ENCODE data around the gene KIF6. TPM values are rescaled to one million over a fixed set of nuclear protein-coding genes. Genes with fewer than 3 reads are reported as not detected.

KIF6 gene
- total and polyA plus RNA-seq, 2 of the 8 experiments (the other 6 are each of a cell fraction or from before 2014, with no cell fraction given): 0.53 to 0.65 TPM

DNA sequence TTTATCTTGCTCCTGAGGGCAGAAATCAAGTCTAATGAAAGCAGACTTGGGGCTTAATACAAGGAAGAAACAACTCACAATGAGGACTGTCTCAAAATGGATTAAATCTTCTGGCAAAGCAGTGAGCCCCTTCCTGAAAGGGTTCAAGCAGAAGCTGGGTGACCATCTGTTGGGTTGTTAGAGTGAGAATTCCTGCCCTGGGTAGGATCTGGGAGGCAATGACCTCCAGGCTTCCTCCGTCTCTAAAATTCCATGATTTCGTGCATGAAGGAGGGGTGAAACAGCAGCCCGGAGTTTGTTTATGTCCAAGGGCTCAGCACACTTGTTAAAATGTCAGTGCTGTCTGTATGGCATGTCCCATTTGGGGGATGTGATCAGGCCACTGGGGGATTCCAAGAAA is 338.7 kb downstream of the KIF6 start:
- no peak overlapping the region for H2BK20ac ChIP-seq (ENCODE audit: low read length)
- H4K20me1 ChIP-seq (replicated peaks in 1 of 2; ENCODE audit: control insufficient read depth in 1 of 2, insufficient read depth in 2 of 2, low read length in 2 of 2): no peaks in the 10 kb centered on the region
- H3K79me1 ChIP-seq (ENCODE audit: low read depth, low read length): no peaks in the 10 kb centered on the region
- no peaks in the 10 kb centered on the region for H3K79me2 ChIP-seq (ENCODE audit: control insufficient read depth in 1 of 2, insufficient read depth in 2 of 2, low read length in 2 of 2)
- POLR2A ChIA-PET (ENCODE audit: partially characterized antibody): no interaction called here
- no peaks in the 10 kb centered on the region for H3K23me2 ChIP-seq (ENCODE audit: low read depth, low read length)
- H3K4me1 ChIP-seq (replicated peaks in 1 of 4; ENCODE audit: control insufficient read depth in 3 of 4, insufficient read depth in 4 of 4, low read length in 3 of 4): no peaks in the 10 kb centered on the region
- DNase-seq (ENCODE audit: low read depth in 1 of 2, low spot score in 2 of 2): no peak
- H3K4ac ChIP-seq (replicated peaks; ENCODE audit: insufficient read length, low read depth, low read length): no peak overlapping the region
- no peak overlapping the region for H3K23ac ChIP-seq (ENCODE audit: insufficient read length)
- H2AFZ ChIP-seq (ENCODE audit: low read length): no peak overlapping the region
- H2AK5ac ChIP-seq (ENCODE audit: low read depth, low read length): no peak overlapping the region
- H3K36me3 ChIP-seq (ENCODE audit: control insufficient read depth in 2 of 4, insufficient read depth in 4 of 4, low read length in 3 of 4): no peaks in the 10 kb centered on the region
- H3K4me2 ChIP-seq (ENCODE audit: insufficient read depth in 1 of 2, low read depth in 2 of 2, low read length in 2 of 2): no peak overlapping the region
- H2BK5ac ChIP-seq (ENCODE audit: low read depth, low read length): no peak overlapping the region
- H2BK120ac ChIP-seq (replicated peaks; ENCODE audit: low read depth, low read length): no peak overlapping the region
- no peak overlapping the region for H3K18ac ChIP-seq (ENCODE audit: extremely low read depth, low read length)
- 90% methylated on average over 3 of the region's 3 CpGs; no CpG with 5 or more reads in 1 of the 2 experiments for WGBS, 2 experiments (ENCODE audit: extremely low coverage in 1 of 2, insufficient coverage in 1 of 2, insufficient read length in 1 of 2, insufficient replicate concordance in 2 of 2, low coverage in 1 of 2, low lambda C conversion rate in 2 of 2, missing lambda C conversion rate in 1 of 2)
- H3K27me3 ChIP-seq (replicated peaks in 1 of 4; ENCODE audit: control insufficient read depth in 3 of 4, extremely low read depth in 1 of 4, insufficient read depth in 3 of 4, low read length in 3 of 4): no peaks in the 10 kb centered on the region
- no peak overlapping the region for H3K9ac ChIP-seq (replicated peaks in 1 of 4; ENCODE audit: extremely low read depth in 1 of 4, low read depth in 3 of 4, low read length in 3 of 4)
- no peak overlapping the region for H4K8ac ChIP-seq (ENCODE audit: extremely low read depth, insufficient read depth, low read length)
- H3K4me3 ChIP-seq (ENCODE audit: extremely low read depth in 1 of 4, insufficient read depth in 2 of 4, low read depth in 3 of 4, low read length in 4 of 4): no peak overlapping the region
- no peak overlapping the region for H4K91ac ChIP-seq (replicated peaks; ENCODE audit: insufficient read length, low read length)
- H4K5ac ChIP-seq (ENCODE audit: insufficient read length, low read depth, low read length): no peak overlapping the region
- FAIRE-seq: no peak
- no peak overlapping the region for H3K27ac ChIP-seq (ENCODE audit: low read depth, low read length)
- CTCF ChIA-PET (ENCODE audit: partially characterized antibody): interaction anchor here (1.2 to 4.6 kb wide), 4 partner anchors 11 to 39 kb away, joined by 4 to 30 read pairs (median 4); no protein-coding TSS in a partner anchor
- no peak overlapping the region for H3K56ac ChIP-seq (replicated peaks; ENCODE audit: insufficient read length, low read depth, low read length)
- H3K9me3 ChIP-seq (ENCODE audit: insufficient read depth in 2 of 2, low read depth in 1 of 2, low read length in 1 of 2): no peaks in the 10 kb centered on the region; a peak in 1 of 4 replicates
- no peak overlapping the region for H3K14ac ChIP-seq (ENCODE audit: insufficient read length)
- H2BK15ac ChIP-seq (ENCODE audit: low read length): no peak overlapping the region
- no peak overlapping the region for H2BK12ac ChIP-seq (ENCODE audit: low read depth, low read length)
- TF ChIP-seq RBBP5 (IDR thresholded peaks at IDR 0.05; ENCODE audit: borderline replicate concordance, low read depth, low read length) (no peak), EP300 (IDR thresholded peaks at IDR 0.05; ENCODE audit: borderline replicate concordance in 1 of 2, low read depth in 2 of 2, low read length in 2 of 2) (no peak), RXRA (IDR thresholded peaks at IDR 0.05; ENCODE audit: insufficient read depth, low read depth, low read length) (no peak), BRCA1 (IDR thresholded peaks at IDR 0.05; ENCODE audit: low read depth, low read length) (no peak), GTF2F1 (IDR thresholded peaks at IDR 0.05; ENCODE audit: borderline replicate concordance, low read depth, low read length) (no peak), NRF1 (IDR thresholded peaks at IDR 0.05; ENCODE audit: low read depth, low read length) (no peak), SP2 (IDR thresholded peaks at IDR 0.05; ENCODE audit: low read length) (no peak), SP4 (IDR thresholded peaks at IDR 0.05; ENCODE audit: low read length) (no peak), SP1 (IDR thresholded peaks at IDR 0.05; ENCODE audit: low read depth, low read length) (no peak), NANOG (IDR thresholded peaks at IDR 0.05; ENCODE audit: insufficient read depth, low read depth, low read length, poor library complexity, severe bottlenecking) (no peak), POU5F1 (IDR thresholded peaks at IDR 0.05; ENCODE audit: low read depth, low read length) (no peak), POLR2AphosphoS5 (IDR thresholded peaks at IDR 0.05; ENCODE audit: low read depth, low read length) (no peak), HDAC2 (IDR thresholded peaks at IDR 0.05; ENCODE audit: borderline replicate concordance in 1 of 2, low read depth in 2 of 2, low read length in 2 of 2) (no peak), KDM4A (IDR thresholded peaks at IDR 0.05; ENCODE audit: low read depth, low read length, severe bottlenecking) (no peak), EGR1 (IDR thresholded peaks at IDR 0.05; ENCODE audit: borderline replicate concordance, low read depth, low read length) (no peak)

Data from H1 (cell line).